ENCODE measurements around the gene ATP6AP1.

DNA sequence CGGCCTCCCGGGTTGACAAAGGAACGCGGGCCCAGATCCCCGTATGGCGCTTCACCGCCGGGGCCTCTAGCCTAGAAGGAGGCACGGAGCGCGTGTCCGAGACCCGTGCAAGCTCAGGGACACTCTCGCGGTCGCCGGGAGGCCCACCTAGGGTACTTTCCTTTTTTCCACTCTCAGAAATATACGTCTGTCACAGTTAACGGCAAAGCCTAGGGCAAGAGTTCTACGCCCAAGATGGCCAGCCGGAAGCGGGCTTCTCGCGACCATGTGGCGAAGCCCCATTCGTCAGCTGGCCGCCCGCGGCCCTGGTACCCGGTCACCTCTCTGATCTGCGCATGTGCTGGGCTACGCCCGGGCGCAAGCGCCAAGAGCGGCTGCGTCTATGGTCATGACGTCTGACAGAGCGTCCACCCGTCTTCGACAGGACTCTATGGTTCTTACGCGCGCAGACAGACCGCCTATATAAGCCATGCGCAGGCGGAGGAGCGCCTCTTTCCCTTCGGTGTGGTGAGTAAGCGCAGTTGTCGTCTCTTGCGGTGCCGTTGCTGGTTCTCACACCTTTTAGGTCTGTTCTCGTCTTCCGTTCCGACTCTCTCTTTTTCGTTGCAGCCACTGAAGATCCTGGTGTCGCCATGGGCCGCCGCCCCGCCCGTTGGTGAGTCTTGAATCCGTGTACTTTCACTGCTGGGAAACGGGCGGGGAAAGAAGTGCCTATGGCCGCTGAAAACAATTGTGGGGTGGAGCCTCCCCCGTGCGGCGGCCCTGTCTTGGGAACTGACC, 30.4 kb upstream of the ATP6AP1 start, which contains the start of gene RPL10:
- no peak for TF ChIP-seq ATF7 (IDR thresholded peaks at IDR 0.05)
- no peak for TF ChIP-seq ATF7 (CRISPR knock-in tag; IDR thresholded peaks at IDR 0.05)
- no peak for TF ChIP-seq EP300 (IDR thresholded peaks at IDR 0.05; ENCODE audit: low read depth in 2 of 2, low read length in 2 of 2)
- TF ChIP-seq EP300 (CRISPR knock-in tag; IDR thresholded peaks at IDR 0.05; ENCODE audit: borderline replicate concordance): no peak
- TF ChIP-seq ZNF260 (CRISPR knock-in tag; IDR thresholded peaks at IDR 0.05; ENCODE audit: borderline replicate concordance, low read depth): no peak
